HepG2 (cell line): Measurements from ENCODE around the gene BSND. TPM values are rescaled to one million over a fixed set of nuclear protein-coding genes. Genes with fewer than 3 reads are reported as not detected.

Source experiments
- AHDC1 ChIP-seq: sonication (generic); formaldehyde crosslinking; IDR thresholded peaks from 2 replicates; pipeline ENCODE4 v1.5.1; 2020; ENCODE audit warnings: mild to moderate bottlenecking, missing genetic modification reagents, borderline replicate concordance
- ARID3A ChIP-seq: IDR thresholded peaks from 2 replicates; pipeline ENCODE4 v1.6.1; 2012; ENCODE audit warnings: low read depth, low read length, improper control_type of control experiment
- CENPX ChIP-seq: sonication (generic); formaldehyde crosslinking; IDR thresholded peaks from 2 replicates; pipeline ENCODE4 v1.9.0; 2021; ENCODE audit warnings: mild to moderate bottlenecking, missing genetic modification reagents, moderate library complexity
- EP300 ChIP-seq, 3 experiments: sonication (generic) in 1 of 3; formaldehyde crosslinking in 1 of 3; IDR thresholded peaks; 2 replicates each; pipeline versions ENCODE4 v1.5.1 to v1.6.1; 2011 to 2020; ENCODE audit warnings: low read depth in 2 of 3, low read length in 2 of 3, borderline replicate concordance in 1 of 3, improper control_type of control experiment in 1 of 3, mild to moderate bottlenecking in 1 of 3, missing genetic modification reagents in 1 of 3, moderate library complexity in 1 of 3
- HNF1A ChIP-seq, 2 experiments: sonication (generic) in 1 of 2; formaldehyde crosslinking in 1 of 2; IDR thresholded peaks; 2 replicates each; pipeline versions ENCODE4 v1.4.0 to v1.6.1; 2016 to 2020; ENCODE audit warnings: borderline replicate concordance in 1 of 2, low read depth in 1 of 2, mild to moderate bottlenecking in 1 of 2, missing genetic modification reagents in 1 of 2
- HNF1B ChIP-seq: sonication (generic); formaldehyde crosslinking; IDR thresholded peaks from 2 replicates; pipeline ENCODE4 v1.5.1; 2020; ENCODE audit warnings: mild to moderate bottlenecking, moderate library complexity, missing genetic modification reagents
- NFYB ChIP-seq: sonication (generic); formaldehyde crosslinking; IDR thresholded peaks from 2 replicates; pipeline ENCODE4 v1.4.0; 2020; ENCODE audit warnings: missing genetic modification reagents
- TMF1 ChIP-seq: sonication (generic); formaldehyde crosslinking; IDR thresholded peaks from 2 replicates; pipeline ENCODE4 v1.8.1; 2022; ENCODE audit warnings: low read depth, missing genetic modification reagents
- polyA plus RNA-seq, 8 experiments: library from polyadenylated mRNA; depleted of rRNA in 3 of 8; stranded (reverse) in 7 of 8; unstranded in 1 of 8; fragments of >200 nt; fragmentation: Illumina TruSeq in 4 of 8; extraction: Trizol in 4 of 8; gene quantifications; 2 replicates each; pipeline versions ENCODE4 v1.2.1 to v1.2.3, GENCODE V29; 2011 to 2016; ENCODE audit warnings: low read depth in 4 of 8, missing spikeins in 1 of 8, mixed read lengths in 1 of 8; ENCODE audit not compliant: insufficient read depth in 1 of 8
- total RNA-seq, 5 experiments: library from RNA; depleted of rRNA; stranded (reverse); fragments of >200 nt; fragmentation: Illumina TruSeq; extraction: Trizol; gene quantifications; 2 replicates each; pipeline ENCODE4 v1.2.3, GENCODE V29; 2016; ENCODE audit warnings: low read depth in 1 of 5
- TF ChIP-seq, protein P1 (sequence below), 2 experiments: sonication (generic) in 1 of 2; formaldehyde crosslinking in 1 of 2; IDR thresholded peaks; 2 replicates each; pipeline versions ENCODE4 v1.4.0 to v1.6.1; 2018 to 2020; ENCODE audit warnings: missing genetic modification reagents in 2 of 2, borderline replicate concordance in 1 of 2, low read depth in 1 of 2, mild to moderate bottlenecking in 1 of 2, missing biosample characterization in 1 of 2

Gene BSND
- total and polyA plus RNA-seq, 2 of the 13 experiments (the other 11 are each of a cell fraction or from before 2014, with no cell fraction given), result not detected

- TF ChIP-seq TMF1 (peak; percentile 94), AHDC1 (CRISPR knock-in tag) (0 out of 2 replicates have a peak, but pooled peaks have one; percentile 5), HNF1B (CRISPR knock-in tag) (peak; percentile 98), EP300 (IDR thresholded peaks at IDR 0.05; ENCODE audit: low read depth in 2 of 2, low read length in 2 of 2) (peak; percentile 12 to 52; a peak in 2 of 4 replicates), EP300 (CRISPR knock-in tag; IDR thresholded peaks at IDR 0.05; ENCODE audit: borderline replicate concordance) (0 out of 2 replicates have a peak, but pooled peaks have one; percentile 42), NFYB (CRISPR knock-in tag) (peak; percentile 52), CENPX (CRISPR knock-in tag) (no peak), HNF1A (IDR thresholded peaks at IDR 0.05; ENCODE audit: low read depth) (peak; percentile 98), HNF1A (CRISPR knock-in tag; IDR thresholded peaks at IDR 0.05; ENCODE audit: borderline replicate concordance) (peak; percentile 99), ARID3A (0 out of 2 replicates have a peak, but pooled peaks have one; percentile 27)
- TF ChIP-seq, protein P1, sequence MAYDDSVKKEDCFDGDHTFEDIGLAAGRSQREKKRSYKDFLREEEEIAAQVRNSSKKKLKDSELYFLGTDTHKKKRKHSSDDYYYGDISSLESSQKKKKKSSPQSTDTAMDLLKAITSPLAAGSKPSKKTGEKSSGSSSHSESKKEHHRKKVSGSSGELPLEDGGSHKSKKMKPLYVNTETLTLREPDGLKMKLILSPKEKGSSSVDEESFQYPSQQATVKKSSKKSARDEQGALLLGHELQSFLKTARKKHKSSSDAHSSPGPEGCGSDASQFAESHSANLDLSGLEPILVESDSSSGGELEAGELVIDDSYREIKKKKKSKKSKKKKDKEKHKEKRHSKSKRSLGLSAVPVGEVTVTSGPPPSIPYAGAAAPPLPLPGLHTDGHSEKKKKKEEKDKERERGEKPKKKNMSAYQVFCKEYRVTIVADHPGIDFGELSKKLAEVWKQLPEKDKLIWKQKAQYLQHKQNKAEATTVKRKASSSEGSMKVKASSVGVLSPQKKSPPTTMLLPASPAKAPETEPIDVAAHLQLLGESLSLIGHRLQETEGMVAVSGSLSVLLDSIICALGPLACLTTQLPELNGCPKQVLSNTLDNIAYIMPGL (CRISPR knock-in tag; IDR thresholded peaks at IDR 0.05; ENCODE audit: borderline replicate concordance in 1 of 2, low read depth in 1 of 2), result peak; percentile 68 to 86
Observed at GRCh38 chr1:55039342-55040082, 40.8 kb downstream of the BSND start, which contains the start of gene PCSK9 (continued).
